Adrenal gland (tissue), 5 donors: ENCODE results near the gene NGRN.
A peak's percentile ranks its signal among the peaks of the same experiment; 100 is the strongest.

ENCODE experiments used
- CTCF ChIP-seq, 6 experiments: fragments of 450-650 bp in 4 of 6; fragments of 200-600 bp in 2 of 6; sonication (generic) in 1 of 6; IDR thresholded peaks; 1 replicate in 5 of 6; 2 replicates in 1 of 6; pipeline versions ENCODE4 v1.5.1 to v1.8.0; 2016 to 2021; ENCODE audit warnings: antibody characterized with exemption in 6 of 6, mild to moderate bottlenecking in 2 of 6, moderate library complexity in 1 of 6
- POLR2A ChIP-seq, 2 donors: fragments of 450-650 bp; IDR thresholded peaks; one replicate each; pipeline ENCODE4 v1.6.1; 2017; ENCODE audit warnings: antibody characterized with exemption in 2 of 2, mild to moderate bottlenecking in 2 of 2, moderate library complexity in 1 of 2
- donor health status: DM: no; HTN: no; CAD: no.

- TF ChIP-seq CTCF (IDR thresholded peaks at IDR 0.05), result peak; percentile 42 to 79 (median 69)
- no peak for TF ChIP-seq POLR2A (IDR thresholded peaks at IDR 0.05)
These were observed 35.7 kb downstream of the NGRN start for GRCh38 chr15:90300988-90301706.
